Measurements from ENCODE around the gene RPS14. TPM values are rescaled to one million over a fixed set of nuclear protein-coding genes. Genes with fewer than 3 reads are reported as not detected.

The RPS14 gene
- total and polyA plus RNA-seq, 9 donors = 2,234 to 9,295 (median 4,211) TPM

GRCh38 chr5:150452914-150453313 is 3.4 kb upstream of the RPS14 start:
- H3K27me3 ChIP-seq = no peaks in the 10 kb centered on the region
- no peaks in the 10 kb centered on the region for H3K9me3 ChIP-seq
- 89 to 91% (median 91%) methylated on average over 4 of the region's 4 CpGs for WGBS, 3 donors
- H3K4me3 ChIP-seq = no peak overlapping the region
- no peaks in the 10 kb centered on the region for H3K36me3 ChIP-seq
- peaks cover 3% of the 10 kb centered on the region for H3K4me1 ChIP-seq (ENCODE audit: insufficient read depth)
- TF ChIP-seq CTCF (IDR thresholded peaks at IDR 0.05) (no peak), POLR2A (IDR thresholded peaks at IDR 0.05) (no peak), EP300 (IDR thresholded peaks at IDR 0.05) (no peak)
- DNase-seq = no peak
- H3K27ac ChIP-seq = no peak overlapping the region
- intact Hi-C loops (cut with DNase I) = loop anchor here in 2 of 4 donors (10.0 kb wide), 1 partner anchor 392 kb away; the partner anchor contains the start of gene IRGM (in 2 of the 2)

GRCh38 chr5:150451594-150451993 is 2.1 kb upstream of the RPS14 start:
- intact Hi-C loops (cut with DNase I) = loop anchor here in 2 of 4 donors (10.0 kb wide), 1 partner anchor 393 kb away; the partner anchor contains the start of gene IRGM (in 2 of the 2)
- WGBS, 3 donors = 89 to 93% (median 91%) methylated on average over 1 of the region's 1 CpG
- no peak overlapping the region for H3K4me3 ChIP-seq

GRCh38 chr5:150448952-150449516 is 505 bp downstream of the RPS14 start:
- H3K4me3 ChIP-seq = peak overlapping the region; percentile 73
- DNase-seq = no peak
- intact Hi-C loops (cut with DNase I) = loop anchor here in 1 of 4 donors (10.0 kb wide), 1 partner anchor 314 kb away; no protein-coding TSS in a partner anchor
- no peaks in the 10 kb centered on the region for H3K9me3 ChIP-seq
- peak overlapping the region; percentile 82 to 94 for H3K27ac ChIP-seq
- peaks cover 3% of the 10 kb centered on the region for H3K4me1 ChIP-seq (ENCODE audit: insufficient read depth)
- 0% methylated on average over 31 of the region's 31 CpGs for WGBS, 3 donors
- H3K27me3 ChIP-seq = no peaks in the 10 kb centered on the region
- H3K36me3 ChIP-seq = no peaks in the 10 kb centered on the region
- TF ChIP-seq POLR2A (IDR thresholded peaks at IDR 0.05) (no peak), CTCF (IDR thresholded peaks at IDR 0.05) (no peak), EP300 (IDR thresholded peaks at IDR 0.05) (no peak)

More at GRCh38 chr5:150451594-150451993, 2.1 kb upstream of the RPS14 start:
- no peak for DNase-seq
- Histone ChIP-seq H3K9me3 (no peaks in the 10 kb centered on the region), H3K27ac (no peak overlapping the region), H3K27me3 (no peaks in the 10 kb centered on the region), H3K4me1 (ENCODE audit: insufficient read depth) (peaks cover 3% of the 10 kb centered on the region), H3K36me3 (no peaks in the 10 kb centered on the region)
- no peak for TF ChIP-seq POLR2A (IDR thresholded peaks at IDR 0.05)
- no peak for TF ChIP-seq EP300 (IDR thresholded peaks at IDR 0.05)
- no peak for TF ChIP-seq CTCF (IDR thresholded peaks at IDR 0.05)

- 6 to 18% (median 17%) methylated on average over 4 of the region's 4 CpGs for WGBS, 3 donors
- intact Hi-C loops (cut with DNase I) = loop anchor here in 1 of 4 donors (10.0 kb wide), 1 partner anchor 314 kb away; no protein-coding TSS in a partner anchor
- DNase-seq = no peak
- Histone ChIP-seq H3K27me3 (no peaks in the 10 kb centered on the region), H3K4me1 (ENCODE audit: insufficient read depth) (peaks cover 3% of the 10 kb centered on the region), H3K36me3 (no peaks in the 10 kb centered on the region), H3K9me3 (no peaks in the 10 kb centered on the region), H3K27ac (peak overlapping the region; percentile 82 to 94), H3K4me3 (peak overlapping the region; percentile 73)
- TF ChIP-seq CTCF (IDR thresholded peaks at IDR 0.05) (no peak), POLR2A (IDR thresholded peaks at IDR 0.05) (no peak), EP300 (IDR thresholded peaks at IDR 0.05) (no peak)
Measured at GRCh38 chr5:150448334-150448733, 1.2 kb downstream of the RPS14 start.
